OCI-LY1 (cell line): ENCODE results near the gene BYSL.

Experiments
- H2AFZ ChIP-seq: fragments of 200-600 bp; sonication (generic), shearing (Covaris generic); 2 replicates; pipeline ENCODE4 v1.6.0; 2014; ENCODE audit warnings: antibody characterized with exemption, mild to moderate bottlenecking, low read length
- H3F3A ChIP-seq: fragments of 200-600 bp; sonication (generic), shearing (Covaris generic); 2 replicates; pipeline ENCODE4 v1.6.0; 2014; ENCODE audit warnings: mild to moderate bottlenecking, antibody characterized with exemption, low read length, moderate library complexity; ENCODE audit not compliant: insufficient read depth
- H3K27ac ChIP-seq: fragments of 200-600 bp; sonication (generic); 2 replicates; pipeline ENCODE4 v1.5.1; 2014; ENCODE audit warnings: low read length, mixed run types, mild to moderate bottlenecking, low read depth; ENCODE audit not compliant: poor library complexity, severe bottlenecking
- H3K27me3 ChIP-seq: fragments of 200-600 bp; sonication (generic); 2 replicates; pipeline ENCODE4 v1.6.0; 2014; ENCODE audit warnings: antibody characterized with exemption, mild to moderate bottlenecking, low read length, moderate library complexity; ENCODE audit not compliant: insufficient read depth
- H3K36me3 ChIP-seq: fragments of 200-600 bp; sonication (generic); 2 replicates; pipeline ENCODE4 v1.6.1; 2014; ENCODE audit warnings: mild to moderate bottlenecking, antibody characterized with exemption, low read length, moderate library complexity, mixed read lengths; ENCODE audit not compliant: insufficient read depth
- H3K4me1 ChIP-seq: fragments of 200-600 bp; sonication (generic); 2 replicates; pipeline ENCODE4 v1.5.1; 2014; ENCODE audit warnings: mild to moderate bottlenecking, low read length, moderate library complexity; ENCODE audit not compliant: insufficient read depth, severe bottlenecking
- H3K4me2 ChIP-seq: fragments of 200-600 bp; sonication (generic), shearing (Covaris generic); 2 replicates; pipeline ENCODE4 v1.6.1; 2014; ENCODE audit warnings: low read length
- H3K4me3 ChIP-seq: fragments of 200-600 bp; sonication (generic); 2 replicates; pipeline ENCODE4 v1.5.1; 2014; ENCODE audit warnings: low read length, low read depth, mild to moderate bottlenecking, mixed read lengths; ENCODE audit not compliant: poor library complexity, severe bottlenecking
- H3K79me2 ChIP-seq: fragments of 200-600 bp; shearing (Covaris generic); 2 replicates; pipeline ENCODE4 v1.6.1; 2016; ENCODE audit warnings: mixed run types, low read length, mixed read lengths; ENCODE audit not compliant: insufficient read depth
- H3K9ac ChIP-seq: fragments of 200-600 bp; sonication (generic), shearing (Covaris generic); 2 replicates; pipeline ENCODE4 v1.6.1; 2014; ENCODE audit warnings: mild to moderate bottlenecking, low read length, mixed read lengths
- H3K9me2 ChIP-seq: fragments of 200-600 bp; sonication (generic), shearing (Covaris generic); 2 replicates; pipeline ENCODE4 v1.6.1; 2014; ENCODE audit warnings: low read depth, mild to moderate bottlenecking, low read length, mixed read lengths
- H3K9me3 ChIP-seq: fragments of 200-600 bp; shearing (Covaris generic); 2 replicates; pipeline ENCODE4 v1.6.1; 2014; ENCODE audit warnings: low read length, mixed read lengths
- H4K20me1 ChIP-seq: fragments of 200-600 bp; sonication (generic), shearing (Covaris generic); 2 replicates; pipeline ENCODE4 v1.6.0; 2016; ENCODE audit warnings: mild to moderate bottlenecking, low read length; ENCODE audit not compliant: insufficient read depth
- CTCF ChIP-seq: fragments of 200-600 bp; sonication (generic), shearing (Covaris generic); IDR thresholded peaks from 2 replicates; pipeline ENCODE4 v1.5.1; 2017; ENCODE audit warnings: mild to moderate bottlenecking, antibody characterized with exemption, low read length, moderate library complexity, mixed read lengths
- EZH2 ChIP-seq: fragments of 200-600 bp; sonication (generic), shearing (Covaris generic); IDR thresholded peaks from 2 replicates; pipeline ENCODE4 v1.8.0; 2017; ENCODE audit warnings: borderline replicate concordance, mixed run types, mild to moderate bottlenecking, antibody characterized with exemption, low read length, moderate library complexity, mixed read lengths

BYSL gene

GRCh38 chr6:41965429-41966213, 44.3 kb downstream of the BYSL start:
- Histone ChIP-seq H3K36me3 (no peaks in the 10 kb centered on the region), H3K27ac (no peak overlapping the region), H3K79me2 (no peaks in the 10 kb centered on the region), H3K9me3 (no peaks in the 10 kb centered on the region), H3K4me1 (no peaks in the 10 kb centered on the region), H3K4me2 (no peak overlapping the region), H3K27me3 (no peaks in the 10 kb centered on the region), H3K4me3 (no peak overlapping the region), H3K9me2 (no peaks in the 10 kb centered on the region), H3K9ac (no peak overlapping the region), H2AFZ (no peak overlapping the region), H3F3A (no peaks in the 10 kb centered on the region), H4K20me1 (no peaks in the 10 kb centered on the region)
- TF ChIP-seq EZH2 = no peak
- TF ChIP-seq CTCF = no peak

GRCh38 chr6:41966214-41966920, 45.1 kb downstream of the BYSL start:
- H3K4me1 ChIP-seq = no peaks in the 10 kb centered on the region
- no peaks in the 10 kb centered on the region for H3K9me3 ChIP-seq
- no peaks in the 10 kb centered on the region for H3F3A ChIP-seq
- no peak overlapping the region for H3K4me2 ChIP-seq
- H3K27ac ChIP-seq = no peak overlapping the region
- H4K20me1 ChIP-seq = no peaks in the 10 kb centered on the region
- H3K9me2 ChIP-seq = no peaks in the 10 kb centered on the region
- H2AFZ ChIP-seq = no peak overlapping the region
- no peaks in the 10 kb centered on the region for H3K27me3 ChIP-seq
- no peak overlapping the region for H3K4me3 ChIP-seq
- TF ChIP-seq CTCF (no peak), EZH2 (no peak)
- no peaks in the 10 kb centered on the region for H3K36me3 ChIP-seq
- H3K79me2 ChIP-seq = no peaks in the 10 kb centered on the region
- H3K9ac ChIP-seq = no peak overlapping the region

- H3K27me3 ChIP-seq = no peaks in the 10 kb centered on the region
- no peak overlapping the region for H3K9ac ChIP-seq
- no peaks in the 10 kb centered on the region for H3K9me3 ChIP-seq
- no peaks in the 10 kb centered on the region for H3K79me2 ChIP-seq
- no peaks in the 10 kb centered on the region for H3K4me1 ChIP-seq
- no peaks in the 10 kb centered on the region for H4K20me1 ChIP-seq
- no peak overlapping the region for H3K4me2 ChIP-seq
- H2AFZ ChIP-seq = no peak overlapping the region
- H3K4me3 ChIP-seq = no peak overlapping the region
- H3K36me3 ChIP-seq = no peaks in the 10 kb centered on the region
- H3K9me2 ChIP-seq = no peaks in the 10 kb centered on the region
- no peak for TF ChIP-seq EZH2
- TF ChIP-seq CTCF = no peak
- H3F3A ChIP-seq = no peaks in the 10 kb centered on the region
- H3K27ac ChIP-seq = no peak overlapping the region
These were observed 45.6 kb downstream of the BYSL start for GRCh38 chr6:41966961-41967311.
